H9 (cell line): Measurements from ENCODE around the gene GPD1. TPM values are rescaled to one million over a fixed set of nuclear protein-coding genes. Genes with fewer than 3 reads are reported as not detected.

Experiments used
- DNase-seq: peaks from one replicate; pipeline ENCODE4 v3.0.0-alpha.2; 2017
- H2AFZ ChIP-seq: one replicate; pipeline ENCODE4 v1.6.1; 2013; ENCODE audit warnings: mild to moderate bottlenecking, low read length, control low read depth, moderate library complexity
- H2AK5ac ChIP-seq: 2 replicates; pipeline ENCODE4 v1.6.1; 2013; ENCODE audit warnings: low read length, control low read depth, mixed read lengths; ENCODE audit not compliant: insufficient read length
- H2BK120ac ChIP-seq: one replicate; pipeline ENCODE4 v1.6.1; 2013; ENCODE audit warnings: low read depth, mild to moderate bottlenecking, low read length, control low read depth, inconsistent platforms; ENCODE audit not compliant: poor library complexity, severe bottlenecking
- H2BK12ac ChIP-seq: 2 replicates; pipeline ENCODE4 v1.6.1; 2013; ENCODE audit warnings: low read length, control low read depth, mixed read lengths, low read depth; ENCODE audit not compliant: insufficient read length
- H2BK15ac ChIP-seq: 2 replicates; pipeline ENCODE4 v1.6.1; 2013; ENCODE audit warnings: low read depth, low read length, control low read depth
- H2BK20ac ChIP-seq: one replicate; pipeline ENCODE4 v1.6.1; 2013; ENCODE audit warnings: low read depth, mild to moderate bottlenecking, low read length, control low read depth, inconsistent platforms; ENCODE audit not compliant: poor library complexity, severe bottlenecking
- H2BK5ac ChIP-seq: 2 replicates; pipeline ENCODE4 v1.6.1; 2013; ENCODE audit warnings: low read length, control low read depth, mixed read lengths; ENCODE audit not compliant: insufficient read length
- H3K14ac ChIP-seq: 2 replicates; pipeline ENCODE4 v1.6.1; 2013; ENCODE audit warnings: low read length, control low read depth; ENCODE audit not compliant: insufficient read depth
- H3K18ac ChIP-seq: 2 replicates; pipeline ENCODE4 v1.6.1; 2013; ENCODE audit warnings: low read depth, mild to moderate bottlenecking, mixed read lengths, low read length, control low read depth; ENCODE audit not compliant: insufficient read length
- H3K23ac ChIP-seq: 2 replicates; pipeline ENCODE4 v1.6.1; 2013; ENCODE audit warnings: low read length, control low read depth, mixed read lengths, low read depth; ENCODE audit not compliant: insufficient read length
- H3K23me2 ChIP-seq: 2 replicates; pipeline ENCODE4 v1.6.1; 2013; ENCODE audit warnings: low read depth, mild to moderate bottlenecking, mixed read lengths, low read length, control low read depth; ENCODE audit not compliant: insufficient read length, poor library complexity, severe bottlenecking
- H3K27ac ChIP-seq: 2 replicates; pipeline ENCODE4 v1.5.1; 2013; ENCODE audit warnings: low read length, control low read depth, mixed read lengths, low read depth; ENCODE audit not compliant: insufficient read length
- H3K27me3 ChIP-seq: 2 replicates; pipeline ENCODE4 v1.6.1; 2013; ENCODE audit warnings: low read length, control low read depth, inconsistent platforms; ENCODE audit not compliant: insufficient read depth
- H3K4ac ChIP-seq: 2 replicates; pipeline ENCODE4 v1.6.1; 2013; ENCODE audit warnings: low read depth, mild to moderate bottlenecking, control low read depth, inconsistent platforms, low read length, moderate library complexity
- H3K4me1 ChIP-seq: 2 replicates; pipeline ENCODE4 v1.6.1; 2013; ENCODE audit warnings: low read length, control low read depth, inconsistent platforms; ENCODE audit not compliant: insufficient read depth
- H3K4me2 ChIP-seq: 2 replicates; pipeline ENCODE4 v1.6.1; 2013; ENCODE audit warnings: low read length, control low read depth, mixed read lengths; ENCODE audit not compliant: insufficient read length, insufficient read depth
- H3K56ac ChIP-seq: 2 replicates; pipeline ENCODE4 v1.6.1; 2013; ENCODE audit warnings: low read depth, mild to moderate bottlenecking, mixed read lengths, low read length, control low read depth; ENCODE audit not compliant: insufficient read length
- H3K79me1 ChIP-seq: 2 replicates; pipeline ENCODE4 v1.6.1; 2013; ENCODE audit warnings: low read depth, mild to moderate bottlenecking, moderate library complexity, low read length, control low read depth, inconsistent platforms; ENCODE audit not compliant: insufficient read depth, poor library complexity, severe bottlenecking
- H3K79me2 ChIP-seq: 2 replicates; pipeline ENCODE4 v1.6.1; 2013; ENCODE audit warnings: low read length, control low read depth, inconsistent platforms; ENCODE audit not compliant: insufficient read depth
- H3K9ac ChIP-seq: 2 replicates; pipeline ENCODE4 v1.6.1; 2013; ENCODE audit warnings: low read length, control low read depth, mixed read lengths; ENCODE audit not compliant: insufficient read length; ENCODE audit errors: extremely low read depth
- H3K9me3 ChIP-seq: one replicate; pipeline ENCODE4 v1.6.1; 2013; ENCODE audit warnings: low read depth, low read length, inconsistent platforms; ENCODE audit not compliant: control insufficient read depth
- H3T11ph ChIP-seq: one replicate; pipeline ENCODE4 v1.6.1; 2013; ENCODE audit warnings: mild to moderate bottlenecking, low read length, control low read depth, inconsistent platforms
- H4K20me1 ChIP-seq: one replicate; pipeline ENCODE4 v1.6.1; 2013; ENCODE audit not compliant: control insufficient read depth, insufficient read length, insufficient read depth
- H4K5ac ChIP-seq: 2 replicates; pipeline ENCODE4 v1.6.1; 2013; ENCODE audit warnings: low read depth, mild to moderate bottlenecking, mixed read lengths, low read length, control low read depth; ENCODE audit not compliant: insufficient read length
- H4K8ac ChIP-seq: replicated peaks from 2 replicates; pipeline ENCODE4 v1.6.1; 2013; ENCODE audit warnings: low read length, control low read depth, mixed read lengths, low read depth; ENCODE audit not compliant: insufficient read length
- H4K91ac ChIP-seq: 2 replicates; pipeline ENCODE4 v1.6.1; 2013; ENCODE audit warnings: low read depth, mild to moderate bottlenecking, moderate library complexity, mixed read lengths, low read length, control low read depth; ENCODE audit not compliant: insufficient read length
- H3K27ac Mint-ChIP-seq, 3 experiments: 2 replicates in 2 of 3; 3 replicates in 1 of 3; pipeline ENCODE4 v1.8.0; 2020 to 2021; ENCODE audit warnings: mixed read lengths in 3 of 3, mild to moderate bottlenecking in 1 of 3, moderate library complexity in 1 of 3
- H3K27me3 Mint-ChIP-seq: 2 replicates; pipeline ENCODE4 v1.8.0; 2021; ENCODE audit warnings: low read depth, mild to moderate bottlenecking, moderate library complexity, mixed read lengths
- H3K36me3 Mint-ChIP-seq, 3 experiments: 2 replicates in 2 of 3; 3 replicates in 1 of 3; pipeline ENCODE4 v1.8.0; 2020 to 2021; ENCODE audit warnings: low read depth in 3 of 3, mixed read lengths in 3 of 3; ENCODE audit not compliant: insufficient read depth in 1 of 3
- H3K4me1 Mint-ChIP-seq, 2 experiments: 2 replicates each; pipeline ENCODE4 v1.8.0; 2020; ENCODE audit warnings: mixed read lengths in 2 of 2
- H3K4me3 Mint-ChIP-seq, 2 experiments: 2 replicates in 1 of 2; 3 replicates in 1 of 2; pipeline ENCODE4 v1.8.0; 2020 to 2021; ENCODE audit warnings: mild to moderate bottlenecking in 2 of 2, mixed read lengths in 2 of 2, moderate library complexity in 1 of 2
- H3K9me3 Mint-ChIP-seq, 2 experiments: 2 replicates in 1 of 2; 3 replicates in 1 of 2; pipeline ENCODE4 v1.8.0; 2020; ENCODE audit warnings: mild to moderate bottlenecking in 2 of 2, mixed read lengths in 2 of 2, moderate library complexity in 1 of 2
- WGBS: extraction: QIAGEN DNeasy Blood & Tissue Kit; methylation state at CpG from one replicate; pipeline ENCODE4 v1.1.7; 2013; ENCODE audit warnings: missing lambda C conversion rate, low lambda C conversion rate, mixed read lengths; ENCODE audit not compliant: insufficient read length; ENCODE audit errors: extremely low coverage; 5-methylcytosine and 5-hydroxymethylcytosine counted together
- total RNA-seq: library from RNA; stranded (reverse); gene quantifications from 2 replicates; pipeline ENCODE4 v1.2.1, GENCODE V29; 2021
- TF ChIP-seq, protein P1 (sequence below): fragments of 200-600 bp; sonication (generic); conservative IDR thresholded peaks from 3 replicates; pipeline ENCODE4 v1.8.0; 2021; ENCODE audit warnings: antibody characterized with exemption, mild to moderate bottlenecking

Gene GPD1
- total RNA-seq, 1 experiment from 2014 or later = 0.70 TPM

DNA sequence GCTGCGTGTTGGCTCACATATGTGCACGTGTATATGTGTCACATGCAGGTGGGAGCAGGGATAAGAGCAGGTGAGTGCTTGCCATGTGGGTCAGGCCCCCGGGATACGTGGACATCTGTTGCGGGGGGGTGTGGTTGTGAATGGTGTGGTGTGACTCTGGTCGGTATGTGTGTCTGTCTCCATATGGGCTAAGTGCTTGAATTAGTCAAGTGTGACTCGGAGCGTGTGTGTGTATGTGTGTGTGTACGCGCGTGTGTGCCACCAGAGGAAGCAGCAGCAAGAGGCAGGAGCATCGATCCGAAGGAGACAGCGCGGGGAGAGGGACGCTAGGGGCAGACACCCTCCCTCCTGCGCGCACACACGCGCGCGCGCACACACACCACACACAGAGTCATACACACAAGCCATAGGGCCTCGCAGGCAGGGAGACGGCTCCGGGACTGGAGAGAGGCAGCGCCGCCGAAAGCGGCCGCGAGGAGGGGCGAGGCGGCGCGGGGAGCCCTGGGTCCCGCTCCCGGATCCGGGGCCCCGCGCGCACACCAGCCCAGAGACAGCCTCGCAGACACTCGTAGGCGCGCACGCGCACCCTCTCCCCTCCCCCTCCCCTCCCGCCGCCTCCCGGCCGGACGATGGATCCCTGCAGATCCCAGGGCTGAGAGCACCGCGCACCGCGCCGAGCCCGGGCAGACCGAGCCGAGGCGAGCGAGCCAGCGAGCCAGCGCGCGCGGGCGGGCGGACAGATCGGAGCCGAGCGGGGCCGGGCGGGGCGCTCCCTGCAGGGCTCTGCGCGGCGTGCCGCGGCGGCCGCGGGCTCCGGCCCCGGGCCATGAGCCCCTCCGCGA, 46.6 kb upstream of the GPD1 start, which contains the start of gene ASIC1:
ASIC1 (plus strand) TSS at position 597 of the 842 bp plus-strand sequence. CDS start 1,171 bp downstream, outside the sequence.
- no peak within 1 kb of the TSS for H3K4ac ChIP-seq
- no peak within 1 kb of the TSS for H4K8ac ChIP-seq
- H2BK20ac ChIP-seq = no peak within 1 kb of the TSS
- no peaks in the 10 kb centered on the region for H3K9me3 ChIP-seq
- H2BK12ac ChIP-seq = no peak within 1 kb of the TSS
- DNase-seq = peak; percentile 77
- no peaks in the 10 kb centered on the region for H3K4me1 ChIP-seq
- H3K4me2 ChIP-seq = peak within 1 kb of the TSS; percentile 67
- peaks cover 51% of the 10 kb centered on the region for H3K27me3 ChIP-seq
- no peak within 1 kb of the TSS for H4K91ac ChIP-seq
- no peaks in the 10 kb centered on the region for H3K79me2 ChIP-seq
- no peak within 1 kb of the TSS for H3K23ac ChIP-seq
- H3K56ac ChIP-seq = no peak within 1 kb of the TSS
- H3K18ac ChIP-seq = no peak within 1 kb of the TSS
- no peak within 1 kb of the TSS for H2AFZ ChIP-seq
- Mint-ChIP-seq H3K27ac (no peak within 1 kb of the TSS), H3K9me3 (peaks cover 0 to 2% of the 10 kb centered on the region in 2 experiments; a peak in 1 of 5 replicates), H3K4me1 (peaks cover 16 to 18% of the 10 kb centered on the region in 2 experiments), H3K4me3 (peak within 1 kb of the TSS; percentile 77 to 87), H3K36me3 (no peaks in the 10 kb centered on the region; a peak in 1 of 7 replicates), H3K27me3 (peaks cover 95% of the 10 kb centered on the region)
- no peaks in the 10 kb centered on the region for H4K20me1 ChIP-seq
- no peak within 1 kb of the TSS for H2BK120ac ChIP-seq
- no peak within 1 kb of the TSS for H4K5ac ChIP-seq
- no peaks in the 10 kb centered on the region for H3K79me1 ChIP-seq
- TF ChIP-seq, protein P1, sequence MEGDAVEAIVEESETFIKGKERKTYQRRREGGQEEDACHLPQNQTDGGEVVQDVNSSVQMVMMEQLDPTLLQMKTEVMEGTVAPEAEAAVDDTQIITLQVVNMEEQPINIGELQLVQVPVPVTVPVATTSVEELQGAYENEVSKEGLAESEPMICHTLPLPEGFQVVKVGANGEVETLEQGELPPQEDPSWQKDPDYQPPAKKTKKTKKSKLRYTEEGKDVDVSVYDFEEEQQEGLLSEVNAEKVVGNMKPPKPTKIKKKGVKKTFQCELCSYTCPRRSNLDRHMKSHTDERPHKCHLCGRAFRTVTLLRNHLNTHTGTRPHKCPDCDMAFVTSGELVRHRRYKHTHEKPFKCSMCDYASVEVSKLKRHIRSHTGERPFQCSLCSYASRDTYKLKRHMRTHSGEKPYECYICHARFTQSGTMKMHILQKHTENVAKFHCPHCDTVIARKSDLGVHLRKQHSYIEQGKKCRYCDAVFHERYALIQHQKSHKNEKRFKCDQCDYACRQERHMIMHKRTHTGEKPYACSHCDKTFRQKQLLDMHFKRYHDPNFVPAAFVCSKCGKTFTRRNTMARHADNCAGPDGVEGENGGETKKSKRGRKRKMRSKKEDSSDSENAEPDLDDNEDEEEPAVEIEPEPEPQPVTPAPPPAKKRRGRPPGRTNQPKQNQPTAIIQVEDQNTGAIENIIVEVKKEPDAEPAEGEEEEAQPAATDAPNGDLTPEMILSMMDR = peak; percentile 25; the same call in 1 of the 3 replicates
- no CpG with 5 or more reads among the region's 88 CpGs for WGBS
- H2BK15ac ChIP-seq = no peak within 1 kb of the TSS
- no peak within 1 kb of the TSS for H3T11ph ChIP-seq
- no peak within 1 kb of the TSS for H3K27ac ChIP-seq
- no peak within 1 kb of the TSS for H3K9ac ChIP-seq
- peaks cover 3% of the 10 kb centered on the region for H3K23me2 ChIP-seq
- no peak within 1 kb of the TSS for H2BK5ac ChIP-seq
- H2AK5ac ChIP-seq = no peak within 1 kb of the TSS
- no peak within 1 kb of the TSS for H3K14ac ChIP-seq
